Epithelial cell of proximal tubule (primary cell): ENCODE data around the gene RAP1GAP. TPM values are rescaled to one million over a fixed set of nuclear protein-coding genes. Genes with fewer than 3 reads are reported as not detected.

Experiments used
- DNase-seq: peaks from one replicate; pipeline ENCODE4 v3.0.0-alpha.2; 2011; ENCODE audit warnings: low read depth
- H3K4me3 ChIP-seq: 2 replicates; pipeline ENCODE4 v1.5.1; 2011; ENCODE audit warnings: low read depth, mild to moderate bottlenecking, low read length
- CTCF ChIP-seq: conservative IDR thresholded peaks from 2 replicates; pipeline ENCODE4 v1.5.1; 2012; ENCODE audit warnings: low read depth, mild to moderate bottlenecking, low read length
- total RNA-seq: library from RNA; depleted of rRNA; stranded (reverse); fragments of >200 nt; gene quantifications from 2 replicates; pipeline ENCODE4 v1.2.3, GENCODE V29; 2015

RAP1GAP gene
- total RNA-seq, 1 donor from 2014 or later: 2.4 TPM

- H3K4me3 ChIP-seq: no peak overlapping the region
- TF ChIP-seq CTCF: no peak
- DNase-seq: no peak
Measured at GRCh38 chr1:21608798-21609197, 60.4 kb downstream of the RAP1GAP start.

- H3K4me3 ChIP-seq: no peak overlapping the region
- no peak for TF ChIP-seq CTCF
- peak; percentile 33 for DNase-seq
Measured at GRCh38 chr1:21607549-21608529, 61.3 kb downstream of the RAP1GAP start.

GRCh38 chr1:21605964-21606705 is 63.0 kb downstream of the RAP1GAP start:
- no peak overlapping the region for H3K4me3 ChIP-seq
- no peak for DNase-seq
- no peak for TF ChIP-seq CTCF

- no peak overlapping the region for H3K4me3 ChIP-seq
- no peak for DNase-seq
- peak; percentile 14 for TF ChIP-seq CTCF
Measured at GRCh38 chr1:21605012-21605715, 64.0 kb downstream of the RAP1GAP start.

DNA sequence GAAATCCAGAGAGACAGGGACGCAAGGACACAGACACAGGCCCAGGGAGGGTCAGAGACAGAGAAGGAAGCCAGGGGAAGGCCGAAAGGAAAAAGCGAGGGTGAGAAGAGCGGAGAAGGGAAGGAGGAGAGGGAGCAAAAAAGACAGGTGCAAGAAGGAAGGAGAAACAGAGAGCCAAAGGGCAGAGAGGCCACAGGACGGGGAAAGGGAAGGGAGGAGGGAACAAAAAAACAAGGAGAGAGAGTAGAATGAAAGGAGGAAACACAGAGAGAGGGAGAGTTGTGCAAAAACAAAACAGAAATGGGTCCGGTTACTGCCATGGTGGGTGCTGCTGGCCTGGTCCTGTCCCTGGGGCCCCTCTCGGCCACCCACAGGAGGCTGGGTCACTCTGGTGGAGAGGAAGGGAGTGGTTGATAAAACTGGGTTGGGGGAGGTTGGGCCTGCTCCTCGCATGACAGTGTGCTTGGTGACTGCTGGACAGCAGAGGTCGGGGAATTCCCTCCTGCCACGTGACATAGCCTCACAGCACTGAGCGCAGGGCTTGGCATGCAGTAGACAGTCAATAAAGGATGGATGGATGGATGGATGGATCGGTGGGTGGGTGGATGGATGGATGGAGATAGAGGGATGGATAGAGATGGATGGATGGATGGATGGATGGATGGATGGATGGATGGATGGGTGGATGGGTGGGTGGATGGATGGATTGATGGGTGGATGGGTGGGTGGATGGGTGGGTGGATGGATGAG is 64.8 kb downstream of the RAP1GAP start:
- H3K4me3 ChIP-seq: no peak overlapping the region
- TF ChIP-seq CTCF: no peak
- no peak for DNase-seq
